GM06990 (cell line): ENCODE results near the gene RFX4.

Experiments
- DNase-seq: peaks from one replicate; pipeline ENCODE4 v3.0.0-alpha.2; 2011; ENCODE audit not compliant: insufficient read length; ENCODE audit errors: extremely low read depth
- H3K27me3 ChIP-seq: replicated peaks from 2 replicates; pipeline ENCODE4 v1.6.0; 2011; ENCODE audit warnings: low read length; ENCODE audit not compliant: control insufficient read depth, insufficient read depth
- H3K36me3 ChIP-seq: 2 replicates; pipeline ENCODE4 v1.5.1; 2011; ENCODE audit warnings: low read length; ENCODE audit not compliant: control insufficient read depth, insufficient read depth
- H3K4me3 ChIP-seq: replicated peaks from 2 replicates; pipeline ENCODE4 v1.5.1; 2011; ENCODE audit warnings: low read depth, mild to moderate bottlenecking, control low read depth, low read length
- CTCF ChIP-seq: IDR thresholded peaks from 2 replicates; pipeline ENCODE4 v1.5.1; 2011; ENCODE audit warnings: low read length, control low read depth, mild to moderate bottlenecking, inconsistent platforms; ENCODE audit not compliant: insufficient read depth, poor library complexity, severe bottlenecking

Gene RFX4

GRCh38 chr12:106573239-106573638 is 9.6 kb upstream of the RFX4 start:
- Histone ChIP-seq H3K27me3 (no peaks in the 10 kb centered on the region; the same call in 1 of the 2 replicates), H3K36me3 (no peaks in the 10 kb centered on the region), H3K4me3 (no peak overlapping the region)
- no peak for TF ChIP-seq CTCF
- DNase-seq: no peak

- DNase-seq: no peak
- TF ChIP-seq CTCF: no peak
- no peaks in the 10 kb centered on the region; the same call in 1 of the 2 replicates for H3K27me3 ChIP-seq
- no peak overlapping the region for H3K4me3 ChIP-seq
- H3K36me3 ChIP-seq: no peaks in the 10 kb centered on the region
These were observed 6.0 kb upstream of the RFX4 start for GRCh38 chr12:106576848-106577247.

GRCh38 chr12:106580671-106581508 is 1.9 kb upstream of the RFX4 start:
- DNase-seq: no peak
- Histone ChIP-seq H3K36me3 (no peaks in the 10 kb centered on the region), H3K27me3 (peaks cover 5% of the 10 kb centered on the region; the same call in 1 of the 2 replicates), H3K4me3 (no peak overlapping the region)
- no peak for TF ChIP-seq CTCF

- no peak for DNase-seq
- H3K27me3 ChIP-seq: peaks cover 5% of the 10 kb centered on the region; the same call in 1 of the 2 replicates
- H3K4me3 ChIP-seq: no peak overlapping the region
- no peak for TF ChIP-seq CTCF
- H3K36me3 ChIP-seq: no peaks in the 10 kb centered on the region
These were observed 1.1 kb upstream of the RFX4 start for GRCh38 chr12:106581543-106582248.

GRCh38 chr12:106582249-106582591 is 584 bp upstream of the RFX4 start:
- no peak for TF ChIP-seq CTCF
- Histone ChIP-seq H3K27me3 (peaks cover 5% of the 10 kb centered on the region; the same call in 1 of the 2 replicates), H3K36me3 (no peaks in the 10 kb centered on the region), H3K4me3 (no peak overlapping the region)
- DNase-seq: no peak
